ENCODE measurements around the gene MICAL3.

The MICAL3 gene

GRCh38 chr22:17861909-17862308 is 162.5 kb downstream of the MICAL3 start:
- no peak for DNase-seq

DNA sequence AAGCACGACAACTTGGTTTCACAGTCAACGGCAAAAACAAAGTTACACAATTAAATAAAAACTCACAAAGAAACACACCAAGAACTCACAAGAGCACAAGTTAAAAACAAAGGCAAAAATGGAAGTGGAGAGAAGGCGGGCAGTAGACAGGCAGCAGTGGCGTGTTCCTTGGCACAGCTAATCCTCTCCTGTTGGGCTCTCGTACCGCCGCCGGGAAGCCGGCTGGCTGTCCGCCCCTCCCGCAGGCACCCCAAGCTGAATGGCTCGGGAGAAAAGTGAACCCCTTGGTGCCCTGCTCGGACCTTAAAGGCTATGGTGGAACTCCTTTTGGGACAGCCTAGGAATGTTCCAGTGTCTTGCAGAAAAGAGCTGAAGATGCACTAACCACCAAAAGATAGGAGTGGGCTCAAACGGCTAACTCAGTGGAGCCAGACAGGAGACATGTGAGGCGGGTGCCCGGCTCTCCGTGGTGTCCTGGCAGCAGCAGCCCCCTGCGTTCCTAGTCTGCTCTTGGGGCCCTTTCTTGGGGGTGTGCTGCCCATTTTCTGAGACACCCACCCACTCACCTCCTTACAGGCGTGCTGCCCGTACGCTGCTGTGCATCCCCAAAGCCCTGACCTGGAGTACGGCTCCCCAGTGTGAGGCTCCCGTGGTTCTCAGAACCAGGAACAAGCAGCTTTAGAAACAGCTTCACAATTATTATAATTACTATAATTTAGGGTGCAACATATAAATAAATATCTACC is 164.0 kb downstream of the MICAL3 start:
- DNase-seq = no peak

GRCh38 chr22:17858033-17858432 is 166.3 kb downstream of the MICAL3 start:
- no peak for DNase-seq

DNA sequence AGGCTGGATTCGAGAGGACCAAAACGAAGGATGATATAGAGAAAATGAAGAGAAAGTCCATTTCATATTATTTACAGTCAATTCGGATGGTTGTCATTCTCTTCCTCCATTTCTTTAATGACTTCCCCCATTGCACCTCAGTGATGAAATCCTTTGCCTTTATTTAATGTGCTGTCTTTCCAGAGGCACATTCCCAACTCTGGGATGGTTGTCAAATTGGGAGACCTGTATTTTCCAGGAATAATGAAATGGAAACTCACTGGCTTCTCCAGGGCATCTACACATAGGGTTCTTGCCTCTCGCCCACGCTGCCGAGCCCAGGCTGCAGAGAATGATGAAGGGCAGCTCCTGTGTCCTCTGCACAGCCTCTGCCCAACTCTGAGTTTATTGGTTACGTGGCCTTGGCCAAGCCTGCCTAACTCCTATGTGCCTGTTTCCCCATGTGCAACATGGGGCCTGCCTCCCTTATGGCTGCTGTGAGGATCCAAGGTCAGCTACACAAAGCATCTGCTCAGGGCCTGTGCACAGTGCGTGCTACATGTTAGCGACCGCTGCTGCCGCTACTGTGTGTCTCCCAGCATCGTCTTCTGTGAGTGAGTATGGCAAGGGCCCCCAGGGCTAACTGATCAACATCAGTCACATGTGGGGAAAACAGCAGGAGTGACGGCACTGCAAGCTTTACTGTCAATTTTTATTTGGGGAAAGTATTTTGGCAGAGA is 168.6 kb downstream of the MICAL3 start:
- no peak for DNase-seq

DNA sequence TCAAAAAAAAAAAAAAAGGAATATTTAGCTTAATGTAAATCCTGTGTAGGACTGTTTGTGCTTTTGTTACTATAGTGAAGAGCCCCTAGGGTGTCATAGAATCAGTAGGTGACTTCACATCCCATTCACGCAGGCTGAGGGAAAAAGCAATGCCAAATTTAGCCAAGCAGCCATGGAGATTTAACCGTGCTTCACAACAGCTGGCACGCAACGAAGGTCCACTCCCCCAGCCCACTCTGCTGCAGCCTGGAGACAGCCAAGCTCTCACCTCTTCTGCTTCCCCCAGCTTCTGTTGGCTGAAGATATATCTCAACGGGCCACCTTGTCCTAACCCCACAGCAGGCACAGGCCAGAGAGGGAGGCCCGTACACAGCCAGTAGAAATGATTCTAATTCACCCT is 171.3 kb downstream of the MICAL3 start:
- DNase-seq = no peak

DNA sequence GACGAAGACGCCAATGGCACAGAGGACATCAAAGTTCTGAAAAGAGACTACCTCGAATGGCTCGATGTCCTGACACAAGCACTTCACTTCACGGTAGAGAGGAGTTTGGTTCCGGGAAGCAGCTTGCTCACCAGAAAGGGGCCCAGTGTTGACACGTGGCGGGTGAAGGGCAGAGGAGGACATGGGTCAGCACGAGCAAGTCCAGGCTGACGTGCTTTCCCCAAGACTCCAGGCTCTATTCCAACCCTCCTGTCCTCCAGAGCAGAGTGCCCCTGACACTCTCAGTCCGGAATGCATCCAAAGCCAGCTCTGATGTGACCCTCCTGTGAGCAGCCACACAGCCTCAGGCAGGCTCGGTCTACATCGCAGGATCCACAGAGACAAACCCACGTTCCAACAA is 172.6 kb downstream of the MICAL3 start:
- DNase-seq = no peak

DNA sequence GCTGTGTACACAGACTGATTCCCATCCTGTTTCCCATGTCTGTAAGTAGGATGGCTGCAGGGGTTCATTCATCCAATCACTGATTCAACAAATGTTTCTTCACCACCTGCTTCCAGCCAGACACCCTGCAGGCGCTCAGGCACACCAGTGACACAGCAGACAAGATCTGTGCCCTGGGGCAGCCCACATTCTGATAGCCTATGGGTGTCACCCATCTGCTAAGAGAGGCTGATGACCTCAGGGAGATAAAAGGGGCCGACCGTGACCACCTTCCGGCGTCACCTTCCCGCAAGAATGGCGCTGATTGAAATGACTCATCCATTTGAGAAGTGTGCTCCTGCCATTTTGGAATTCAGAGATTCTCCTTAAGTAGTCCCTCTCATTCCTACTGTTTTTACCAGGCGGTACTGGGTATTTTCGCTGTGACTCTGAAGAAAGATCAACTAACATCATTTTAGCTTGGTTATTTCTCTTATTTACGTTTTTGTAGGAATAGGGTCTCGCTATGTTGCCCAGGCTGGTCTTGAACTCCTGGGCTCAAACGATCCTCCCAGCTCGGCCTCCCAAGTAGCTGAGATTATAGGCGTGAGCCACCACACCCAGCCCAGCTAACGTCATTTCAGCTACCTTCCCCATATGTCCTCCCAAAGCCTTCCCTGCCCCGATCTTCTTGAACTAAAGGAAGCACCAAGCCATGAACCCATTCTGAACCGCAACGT is 176.8 kb downstream of the MICAL3 start:
- DNase-seq = no peak

GRCh38 chr22:17846326-17846992 is 177.9 kb downstream of the MICAL3 start:
- DNase-seq = no peak

GRCh38 chr22:17845790-17846189 is 178.6 kb downstream of the MICAL3 start:
- no peak for DNase-seq

- DNase-seq = no peak
Observed at GRCh38 chr22:17845327-17845726, 179.0 kb downstream of the MICAL3 start.

GRCh38 chr22:17844150-17844549 is 180.2 kb downstream of the MICAL3 start:
- DNase-seq = no peak

DNA sequence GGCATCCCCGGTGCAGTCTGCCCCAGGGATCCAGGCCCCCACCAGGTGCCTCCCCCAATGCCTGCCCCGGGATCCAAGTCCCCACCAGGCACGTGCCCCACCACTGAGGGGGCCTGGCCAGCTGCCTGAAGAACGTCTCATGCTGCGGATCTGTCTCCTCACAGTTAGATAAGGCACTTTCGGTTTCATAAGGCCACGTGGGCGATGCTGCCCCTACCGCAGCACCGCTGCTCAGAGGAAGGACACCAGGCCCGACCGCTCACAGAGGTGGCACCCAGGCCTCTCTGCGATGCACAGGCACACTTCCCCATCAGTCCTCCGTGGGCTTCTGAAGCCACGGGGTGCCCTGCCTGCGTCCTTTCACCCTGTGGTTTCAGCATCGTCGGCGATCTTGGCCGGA is 182.0 kb downstream of the MICAL3 start:
- DNase-seq = peak; percentile 40

GRCh38 chr22:17841836-17842235 is 182.5 kb downstream of the MICAL3 start:
- DNase-seq = no peak

- DNase-seq = no peak
Observed at GRCh38 chr22:17838180-17838865, 186.0 kb downstream of the MICAL3 start.

DNA sequence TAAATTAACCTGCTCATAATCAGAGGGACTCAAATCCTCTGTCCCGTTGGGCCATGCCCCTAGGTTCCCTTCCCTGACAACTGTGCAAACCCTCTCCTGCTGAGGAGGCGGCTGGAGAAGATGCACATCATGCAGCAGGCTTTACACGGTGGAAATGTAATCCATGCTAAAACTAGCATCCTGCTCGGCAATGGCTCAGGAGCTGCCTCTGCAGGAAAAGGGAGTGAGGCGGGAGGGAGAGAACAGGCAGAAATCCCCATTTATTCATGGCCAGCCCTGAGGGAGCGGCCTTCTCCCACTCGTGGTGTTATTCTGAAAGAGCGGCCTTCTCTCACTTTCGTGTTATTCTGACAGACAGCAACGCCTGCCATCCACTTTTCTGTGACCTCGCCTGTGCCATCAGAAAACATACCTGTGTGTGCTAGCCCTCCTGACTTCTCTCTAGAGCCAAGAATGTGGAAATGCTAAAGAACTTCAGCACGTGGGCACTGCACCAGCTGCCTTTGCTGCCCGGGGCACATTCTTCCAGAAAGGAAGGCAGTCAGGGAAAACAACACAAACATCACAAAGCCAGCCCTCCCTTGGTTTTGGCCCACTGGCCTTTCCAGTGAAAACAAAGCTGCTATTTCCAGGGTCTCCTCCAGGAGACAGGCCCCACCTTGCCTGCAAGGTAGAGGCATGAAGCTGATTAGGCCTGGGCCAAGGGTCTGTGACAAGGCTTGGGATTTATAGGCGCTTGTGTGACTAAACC is 187.2 kb downstream of the MICAL3 start:
- no peak for DNase-seq

DNA sequence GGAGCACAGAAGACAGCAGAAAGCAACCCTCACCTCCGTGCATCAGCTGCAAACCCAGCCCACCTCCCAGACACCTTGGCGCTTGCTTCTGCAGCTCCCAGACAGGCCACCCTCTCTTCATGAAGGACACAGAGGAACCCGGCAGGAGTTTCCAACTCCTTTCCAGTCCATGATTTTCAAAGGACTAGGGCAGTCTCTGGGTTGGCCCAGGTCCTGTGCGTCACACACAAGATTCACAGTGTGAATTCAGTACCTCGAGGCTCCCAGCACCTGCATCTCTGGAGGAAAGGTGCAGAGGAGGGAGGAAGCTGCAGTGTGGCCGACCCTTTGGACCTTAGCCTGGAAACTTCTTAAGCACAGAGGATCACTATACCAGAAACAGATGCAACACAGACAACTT is 189.1 kb downstream of the MICAL3 start:
- no peak for DNase-seq

DNA sequence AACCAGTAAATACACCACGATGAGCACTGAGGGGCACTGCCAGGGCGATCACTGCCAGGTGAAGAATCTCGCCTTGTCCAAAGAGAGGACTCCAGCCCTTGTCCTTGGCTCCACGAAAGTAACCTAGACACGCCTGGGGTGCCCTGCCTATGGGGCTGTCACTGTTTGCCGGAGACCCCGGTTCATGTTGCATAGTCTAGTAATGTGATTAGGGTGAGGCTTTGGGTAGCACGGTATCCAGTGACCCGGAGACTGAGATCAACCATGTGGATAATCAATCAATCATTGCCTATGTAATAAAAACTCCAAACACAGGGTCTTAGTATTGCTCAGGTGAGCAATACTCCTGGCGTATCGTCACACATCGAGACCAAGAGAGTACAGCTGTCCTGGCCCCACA is 190.9 kb downstream of the MICAL3 start:
- DNase-seq = no peak

DNA sequence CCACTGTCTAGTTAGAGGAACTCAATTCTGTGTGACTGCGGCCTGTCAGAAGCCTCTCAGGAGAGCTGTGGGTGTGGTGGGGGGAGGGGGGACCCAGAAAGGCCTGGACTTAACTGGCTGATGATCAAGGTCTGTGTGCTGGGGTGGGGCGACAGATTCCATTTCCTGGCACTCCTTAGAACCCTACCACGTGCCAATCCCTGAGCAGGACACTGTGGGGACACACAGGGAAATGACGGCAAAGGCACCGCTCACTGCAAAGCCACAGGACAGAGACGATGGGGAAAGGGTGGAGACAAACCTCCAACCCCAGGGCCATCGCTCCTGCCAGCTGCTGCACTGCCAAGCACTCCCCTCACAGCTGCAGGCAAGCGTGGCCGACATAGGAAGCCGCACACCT is 191.7 kb downstream of the MICAL3 start:
- DNase-seq = no peak

DNA sequence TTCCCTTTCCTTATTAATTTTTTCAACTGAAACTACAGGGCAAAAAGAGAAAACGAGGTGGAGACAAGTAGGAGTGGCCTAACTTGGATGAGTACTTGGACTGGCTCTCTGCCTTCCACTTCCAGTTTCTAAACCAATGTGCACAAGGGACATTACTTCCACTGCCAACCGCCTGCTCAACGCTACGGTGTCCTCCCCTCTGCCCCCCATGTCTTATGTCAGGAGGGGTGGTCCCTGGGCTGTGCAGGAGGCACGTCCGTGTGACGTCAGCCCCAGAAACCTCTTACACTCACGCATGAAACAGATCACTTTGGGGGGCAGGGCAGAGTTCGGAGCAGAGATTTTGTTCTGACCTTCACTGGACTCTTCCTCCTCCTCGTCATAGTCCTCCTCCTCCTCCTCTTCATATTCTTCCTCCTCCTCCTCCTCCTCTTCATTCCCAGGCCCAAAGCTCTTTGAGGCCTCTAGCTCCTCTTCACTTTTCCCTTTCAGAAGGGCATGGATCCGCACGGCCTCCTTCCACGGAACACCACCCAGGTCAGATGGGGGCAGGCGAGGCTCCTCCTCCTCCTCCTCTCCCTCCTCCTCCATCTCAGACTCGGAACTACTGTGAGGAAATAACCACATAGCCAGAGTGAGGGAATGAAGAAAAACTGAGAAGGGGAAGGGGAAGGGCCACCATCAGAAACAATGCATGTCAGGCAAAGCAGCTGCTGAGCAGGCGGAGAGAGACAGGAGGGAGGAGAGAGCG is 192.7 kb downstream of the MICAL3 start:
- DNase-seq = no peak

DNA sequence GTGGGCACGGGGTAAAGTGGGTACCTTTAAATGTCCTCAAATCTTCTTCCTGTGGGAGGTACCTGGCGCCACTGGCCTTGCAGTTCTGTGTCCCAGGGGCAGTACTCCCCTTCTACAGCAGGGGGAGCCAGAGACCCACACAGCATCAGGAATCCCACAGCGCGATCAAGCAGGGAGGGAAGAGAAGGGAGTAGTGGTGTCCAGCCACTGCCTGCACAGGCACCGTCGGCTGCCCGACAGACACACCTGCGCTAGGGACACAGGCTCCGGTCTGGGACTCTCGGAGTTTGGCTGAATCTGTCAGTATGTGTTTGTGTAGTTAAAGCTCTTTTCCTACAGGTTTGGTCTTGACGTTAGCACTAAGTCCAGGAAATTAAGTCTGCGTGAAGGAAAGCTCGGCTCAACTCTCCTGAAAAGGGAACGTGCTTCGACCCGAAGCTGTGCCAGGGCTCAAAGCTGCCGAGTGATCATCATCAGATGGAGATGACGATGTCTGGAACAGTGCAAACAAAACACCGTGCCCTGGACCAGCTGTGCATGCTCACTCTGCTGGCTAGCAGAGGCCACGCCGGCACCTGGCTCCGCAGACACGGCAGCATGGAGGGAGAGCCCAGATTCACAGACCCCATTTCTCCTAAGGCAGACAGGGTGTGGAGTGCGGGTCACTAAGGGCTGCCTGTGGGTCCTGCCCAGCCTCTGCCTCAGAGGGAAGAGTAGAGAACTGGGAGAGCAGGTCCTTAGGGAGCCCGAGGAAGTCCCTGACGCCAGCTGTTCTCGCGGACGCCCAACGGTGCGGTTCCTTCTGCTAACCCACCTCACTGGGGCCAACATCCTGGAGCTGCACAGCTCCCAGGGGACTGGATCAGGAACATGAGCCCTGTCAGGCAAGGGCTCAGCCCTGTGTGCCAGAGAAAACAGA is 194.1 kb downstream of the MICAL3 start:
- peak; percentile 84 for DNase-seq

Measured in activated CD4-positive, alpha-beta T cell treated with anti-CD3 and anti-CD28 coated beads, Interleukin-2, amount 50 U/mL, for 16 hours (primary cell).